Loucy (cell line): ENCODE data around the gene PTPA.

Source experiments
- CTCF ChIP-seq: fragments of 200-600 bp; sonication (generic); conservative IDR thresholded peaks from 2 replicates; pipeline ENCODE4 v1.5.1; 2014; ENCODE audit warnings: mild to moderate bottlenecking, antibody characterized with exemption, low read length
- EZH2phosphoT487 ChIP-seq: fragments of 200-600 bp; IDR thresholded peaks from 2 replicates; pipeline ENCODE4 v1.6.1; 2018; ENCODE audit warnings: antibody characterized with exemption, mild to moderate bottlenecking, moderate library complexity, borderline replicate concordance

DNA sequence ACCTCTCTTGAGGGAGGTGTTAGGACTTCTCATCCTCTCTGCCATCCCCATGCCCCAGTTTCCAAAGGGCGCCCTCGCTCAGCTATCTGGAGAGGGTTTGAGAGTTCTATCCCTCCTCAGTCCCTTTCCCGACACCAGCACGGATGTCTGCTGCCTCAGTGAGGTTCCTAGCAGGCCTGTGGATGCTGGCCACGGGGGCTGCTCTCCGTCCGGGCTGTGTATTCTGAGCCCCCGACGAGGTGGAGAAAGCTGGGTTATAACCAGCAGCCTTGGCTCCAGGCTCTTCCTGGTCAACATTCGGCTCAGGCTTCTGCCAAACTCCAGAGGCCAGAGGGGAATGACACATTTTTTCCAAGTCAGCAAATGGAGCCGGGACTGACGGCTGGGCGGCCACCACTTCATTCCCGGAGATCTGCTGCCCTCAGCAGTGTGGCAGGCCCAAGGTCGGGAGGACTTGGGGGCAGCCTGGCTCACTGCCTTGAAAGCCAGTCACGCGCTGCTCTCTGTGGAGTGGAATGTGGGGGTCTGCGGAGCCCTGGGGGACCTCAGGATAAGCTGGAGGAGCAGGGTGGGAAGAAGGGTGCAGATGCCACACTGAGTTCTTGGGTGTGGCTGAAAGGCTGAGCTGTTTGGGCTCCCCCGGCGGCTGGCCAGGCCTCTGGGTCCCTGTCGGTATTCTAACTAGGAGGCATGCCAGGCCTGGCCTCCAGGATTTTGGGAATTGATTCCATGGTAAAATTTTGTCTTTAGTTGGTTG lies 27.4 kb downstream of the PTPA start:
- TF ChIP-seq CTCF (no peak), EZH2phosphoT487 (no peak)
